MM.1S (cell line): Measurements from ENCODE around the gene DNAH11.

ENCODE experiments used
- DNase-seq: peaks from one replicate; pipeline ENCODE4 v3.0.0-alpha.2; 2015
- H2AFZ ChIP-seq: fragments of 300-600 bp; sonication (generic); 2 replicates; pipeline ENCODE4 v1.6.0; 2016; ENCODE audit warnings: antibody characterized with exemption, low read length
- H3F3A ChIP-seq: fragments of 300-600 bp; sonication (generic); 2 replicates; pipeline ENCODE4 v1.6.1; 2016; ENCODE audit warnings: mild to moderate bottlenecking, antibody characterized with exemption, low read length, moderate library complexity, mixed read lengths; ENCODE audit not compliant: insufficient read depth
- H3K27ac ChIP-seq: fragments of 300-600 bp; sonication (generic); 2 replicates; pipeline ENCODE4 v1.5.1; 2016; ENCODE audit warnings: mild to moderate bottlenecking, low read length
- H3K27me3 ChIP-seq: fragments of 300-600 bp; sonication (generic); replicated peaks from 2 replicates; pipeline ENCODE4 v1.6.0; 2016; ENCODE audit warnings: low read length; ENCODE audit not compliant: insufficient read depth
- H3K36me3 ChIP-seq: fragments of 300-600 bp; sonication (generic); replicated peaks from 2 replicates; pipeline ENCODE4 v1.6.1; 2016; ENCODE audit warnings: mild to moderate bottlenecking, low read length, mixed read lengths; ENCODE audit not compliant: insufficient read depth
- H3K4me1 ChIP-seq: fragments of 300-600 bp; sonication (generic); 2 replicates; pipeline ENCODE4 v1.6.1; 2016; ENCODE audit warnings: low read length, mixed read lengths
- H3K4me2 ChIP-seq: fragments of 300-600 bp; sonication (generic); 2 replicates; pipeline ENCODE4 v1.6.0; 2016; ENCODE audit warnings: low read depth, low read length
- H3K4me3 ChIP-seq: fragments of 300-600 bp; sonication (generic); 2 replicates; pipeline ENCODE4 v1.5.1; 2016; ENCODE audit warnings: low read length, mixed read lengths
- H3K79me2 ChIP-seq: fragments of 300-600 bp; sonication (generic); 2 replicates; pipeline ENCODE4 v1.6.1; 2016; ENCODE audit warnings: mixed run types, low read length, mixed read lengths
- H3K9ac ChIP-seq: fragments of 300-600 bp; sonication (generic); 2 replicates; pipeline ENCODE4 v1.6.1; 2016; ENCODE audit warnings: low read length, mixed read lengths
- H3K9me2 ChIP-seq: fragments of 300-600 bp; sonication (generic); replicated peaks from 2 replicates; pipeline ENCODE4 v1.6.1; 2016; ENCODE audit warnings: mild to moderate bottlenecking, low read length, mixed read lengths; ENCODE audit not compliant: insufficient read depth
- H3K9me3 ChIP-seq: fragments of 300-600 bp; sonication (generic); replicated peaks from 2 replicates; pipeline ENCODE4 v1.6.1; 2016; ENCODE audit warnings: mild to moderate bottlenecking, low read length, mixed read lengths; ENCODE audit not compliant: insufficient read depth
- H4K20me1 ChIP-seq: fragments of 300-600 bp; sonication (generic); 2 replicates; pipeline ENCODE4 v1.6.1; 2016; ENCODE audit warnings: mild to moderate bottlenecking, low read length, moderate library complexity, mixed read lengths; ENCODE audit not compliant: insufficient read depth
- CTCF ChIP-seq: fragments of 300-600 bp; sonication (generic); IDR thresholded peaks from 2 replicates; pipeline ENCODE4 v1.5.1; 2016; ENCODE audit warnings: antibody characterized with exemption, low read length, mixed read lengths
- EZH2 ChIP-seq: fragments of 300-600 bp; sonication (generic); optimal IDR thresholded peaks from 2 replicates; pipeline ENCODE3; 2017; ENCODE audit warnings: low read depth, mild to moderate bottlenecking, antibody characterized with exemption, low read length, mixed read lengths
- EZH2phosphoT487 ChIP-seq: fragments of 300-600 bp; sonication (generic); IDR thresholded peaks from 2 replicates; pipeline ENCODE4 v1.6.1; 2018; ENCODE audit warnings: antibody characterized with exemption, low read length

The DNAH11 gene

DNA sequence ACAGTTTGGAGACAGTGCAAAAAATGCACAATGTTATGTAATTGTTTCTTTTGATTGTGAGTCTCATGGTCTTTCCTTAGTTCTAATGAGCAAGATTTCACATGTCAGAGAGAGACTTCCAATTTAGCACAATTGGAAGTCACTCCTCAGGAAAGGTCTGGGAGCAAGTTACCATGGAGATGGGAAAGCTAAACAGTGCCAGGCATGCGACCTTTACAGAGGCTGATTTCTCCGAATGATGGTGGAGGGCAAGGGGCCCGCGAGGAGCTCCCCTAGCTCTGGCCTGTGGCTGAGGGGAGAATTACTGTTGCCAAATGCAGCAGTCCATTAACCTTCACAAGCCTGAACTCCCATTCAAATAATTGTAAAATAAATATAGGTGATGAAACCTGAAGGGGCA is 343.6 kb downstream of the DNAH11 start:
- Histone ChIP-seq H3K4me3 (no peak overlapping the region), H4K20me1 (no peaks in the 10 kb centered on the region), H3K27ac (no peak overlapping the region), H3K27me3 (no peaks in the 10 kb centered on the region), H3K79me2 (no peaks in the 10 kb centered on the region), H3F3A (no peaks in the 10 kb centered on the region), H3K9me2 (no peaks in the 10 kb centered on the region), H3K4me2 (no peak overlapping the region), H3K9me3 (no peaks in the 10 kb centered on the region), H3K4me1 (no peaks in the 10 kb centered on the region), H3K36me3 (no peaks in the 10 kb centered on the region), H3K9ac (no peak overlapping the region), H2AFZ (no peak overlapping the region)
- DNase-seq, result no peak
- TF ChIP-seq CTCF, result no peak
- no peak for TF ChIP-seq EZH2phosphoT487
- TF ChIP-seq EZH2, result no peak

DNA sequence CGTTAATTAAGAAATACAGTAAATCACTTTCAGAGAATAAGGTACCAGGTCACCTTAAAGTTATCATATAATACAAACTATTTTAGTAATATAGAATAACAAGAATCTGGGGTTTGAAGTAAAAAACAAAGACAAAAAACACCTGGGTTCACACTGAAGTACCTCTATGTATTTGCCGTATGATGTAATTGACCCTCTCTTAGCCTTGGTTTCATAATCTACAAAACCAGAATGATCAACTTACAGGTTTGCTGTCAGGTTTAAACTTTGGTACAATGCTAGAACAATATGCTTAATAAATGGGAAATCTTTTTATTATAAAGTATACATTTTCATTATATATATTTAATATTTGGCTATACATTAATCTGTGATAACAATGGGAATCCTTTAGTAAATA is 344.5 kb downstream of the DNAH11 start:
- H3K79me2 ChIP-seq, result no peaks in the 10 kb centered on the region
- no peaks in the 10 kb centered on the region for H4K20me1 ChIP-seq
- no peak overlapping the region for H3K9ac ChIP-seq
- no peaks in the 10 kb centered on the region for H3K36me3 ChIP-seq
- DNase-seq, result no peak
- H2AFZ ChIP-seq, result no peak overlapping the region
- no peaks in the 10 kb centered on the region for H3K9me3 ChIP-seq
- no peaks in the 10 kb centered on the region for H3F3A ChIP-seq
- no peaks in the 10 kb centered on the region for H3K27me3 ChIP-seq
- no peak for TF ChIP-seq EZH2
- TF ChIP-seq EZH2phosphoT487, result no peak
- no peak for TF ChIP-seq CTCF
- no peak overlapping the region for H3K4me2 ChIP-seq
- no peaks in the 10 kb centered on the region for H3K9me2 ChIP-seq
- H3K4me1 ChIP-seq, result no peaks in the 10 kb centered on the region
- H3K27ac ChIP-seq, result no peak overlapping the region
- H3K4me3 ChIP-seq, result no peak overlapping the region

GRCh38 chr7:21887779-21888178 is 344.9 kb downstream of the DNAH11 start:
- H3F3A ChIP-seq, result no peaks in the 10 kb centered on the region
- TF ChIP-seq CTCF (no peak), EZH2 (no peak), EZH2phosphoT487 (no peak)
- no peak overlapping the region for H2AFZ ChIP-seq
- H3K4me3 ChIP-seq, result no peak overlapping the region
- H3K9me3 ChIP-seq, result no peaks in the 10 kb centered on the region
- no peaks in the 10 kb centered on the region for H3K9me2 ChIP-seq
- no peak overlapping the region for H3K27ac ChIP-seq
- no peaks in the 10 kb centered on the region for H4K20me1 ChIP-seq
- no peak overlapping the region for H3K9ac ChIP-seq
- H3K27me3 ChIP-seq, result no peaks in the 10 kb centered on the region
- no peak for DNase-seq
- H3K4me2 ChIP-seq, result no peak overlapping the region
- no peaks in the 10 kb centered on the region for H3K4me1 ChIP-seq
- no peaks in the 10 kb centered on the region for H3K36me3 ChIP-seq
- H3K79me2 ChIP-seq, result no peaks in the 10 kb centered on the region
